ENCODE data around the gene MAEA.

DNA sequence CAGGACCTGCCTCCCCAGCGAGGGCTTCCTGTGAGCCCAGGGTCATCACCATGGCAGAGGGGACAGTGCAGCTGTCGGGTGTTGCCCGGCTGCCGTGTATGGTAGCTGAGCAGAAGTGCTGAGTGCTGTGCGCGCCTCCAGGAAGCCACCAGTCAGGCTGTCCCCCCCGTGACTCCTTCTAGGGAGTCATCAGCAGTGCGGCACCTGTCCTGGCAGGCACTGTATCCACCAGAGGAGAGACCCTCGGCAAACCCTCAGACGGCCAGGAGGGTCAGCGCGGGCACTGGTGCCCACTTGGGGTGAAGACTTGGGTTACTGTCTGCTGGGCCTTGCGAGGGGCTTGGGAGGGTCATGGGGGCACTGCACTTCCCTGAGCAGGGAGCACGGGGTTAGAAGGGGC is 65.7 kb downstream of the MAEA start:
- no peak for TF ChIP-seq CTCF (IDR thresholded peaks at IDR 0.05)
- TF ChIP-seq EZH2 (IDR thresholded peaks at IDR 0.05), result no peak
- TF ChIP-seq EZH2phosphoT487 (IDR thresholded peaks at IDR 0.05), result no peak
